Hepatocyte (in vitro differentiated cells): ENCODE results near the gene STIP1. TPM values are rescaled to one million over a fixed set of nuclear protein-coding genes. Genes with fewer than 3 reads are reported as not detected.
A peak's percentile ranks its signal among the peaks of the same experiment; 100 is the strongest.

Experiments
- DNase-seq: peaks from one replicate; pipeline ENCODE4 v3.0.0-alpha.2; 2016; ENCODE audit warnings: low spot score
- H2AFZ ChIP-seq: fragments of 200-600 bp; sonication (generic); 2 replicates; pipeline ENCODE4 v1.6.0; 2016; ENCODE audit warnings: antibody characterized with exemption, mild to moderate bottlenecking
- H3K27ac ChIP-seq: fragments of 200-600 bp; sonication (generic); 2 replicates; pipeline ENCODE4 v1.5.1; 2016; ENCODE audit warnings: mild to moderate bottlenecking
- H3K27me3 ChIP-seq: fragments of 200-600 bp; sonication (generic); 2 replicates; pipeline ENCODE4 v1.6.1; 2016
- H3K36me3 ChIP-seq: fragments of 200-600 bp; sonication (generic); replicated peaks from 2 replicates; pipeline ENCODE4 v1.5.1; 2016; ENCODE audit warnings: low read depth; ENCODE audit not compliant: insufficient read depth
- H3K4me1 ChIP-seq: fragments of 200-600 bp; sonication (generic); 2 replicates; pipeline ENCODE4 v1.5.1; 2016; ENCODE audit warnings: mild to moderate bottlenecking, moderate library complexity; ENCODE audit not compliant: insufficient read depth
- H3K4me2 ChIP-seq: fragments of 200-600 bp; sonication (generic); 2 replicates; pipeline ENCODE4 v1.6.0; 2016
- H3K4me3 ChIP-seq: fragments of 200-600 bp; sonication (generic); 2 replicates; pipeline ENCODE4 v1.5.1; 2016; ENCODE audit warnings: mild to moderate bottlenecking
- H3K79me2 ChIP-seq: fragments of 200-600 bp; sonication (generic); 2 replicates; pipeline ENCODE4 v1.6.0; 2017; ENCODE audit warnings: mild to moderate bottlenecking
- H3K9me2 ChIP-seq: fragments of 200-600 bp; sonication (generic); replicated peaks from 2 replicates; pipeline ENCODE4 v1.6.0; 2017; ENCODE audit warnings: mild to moderate bottlenecking; ENCODE audit not compliant: insufficient read depth
- H3K9me3 ChIP-seq: fragments of 200-600 bp; sonication (generic); 2 replicates; pipeline ENCODE4 v1.5.1; 2016; ENCODE audit warnings: low read depth, mild to moderate bottlenecking
- H4K20me1 ChIP-seq: fragments of 200-600 bp; sonication (generic); 2 replicates; pipeline ENCODE4 v1.6.0; 2016; ENCODE audit warnings: mild to moderate bottlenecking; ENCODE audit not compliant: insufficient read depth, poor library complexity, severe bottlenecking
- EZH2 ChIP-seq: fragments of 200-600 bp; sonication (generic); IDR thresholded peaks from 2 replicates; pipeline ENCODE4 v1.6.1; 2016; ENCODE audit warnings: antibody characterized with exemption, mild to moderate bottlenecking, borderline replicate concordance
- EZH2phosphoT487 ChIP-seq: fragments of 200-600 bp; sonication (generic); IDR thresholded peaks from one replicate; pipeline ENCODE4 v1.6.1; 2018; ENCODE audit warnings: antibody characterized with exemption, mild to moderate bottlenecking, low read depth, moderate library complexity; ENCODE audit not compliant: unreplicated experiment, severe bottlenecking
- WGBS: methylation state at CpG from one replicate; pipeline ENCODE4 v1.1.6; 2016; ENCODE audit warnings: low lambda C conversion rate; ENCODE audit errors: missing lambda C conversion rate; 5-methylcytosine and 5-hydroxymethylcytosine counted together
- polyA plus RNA-seq: library from polyadenylated mRNA; unstranded; fragments of >200 nt; fragmentation: Nextera tagmentation; extraction: Ambion mirVana; gene quantifications from 2 replicates; pipeline ENCODE4 v1.2.1, GENCODE V29; 2016
- total RNA-seq: library from RNA; depleted of rRNA; stranded (reverse); fragments of >200 nt; gene quantifications from 2 replicates; pipeline ENCODE4 v1.2.3, GENCODE V29; 2014
- TF ChIP-seq, protein P1 (sequence below): fragments of 200-600 bp; sonication (generic); IDR thresholded peaks from 2 replicates; pipeline ENCODE4 v1.5.1; 2016; ENCODE audit warnings: antibody characterized with exemption, mild to moderate bottlenecking; ENCODE audit not compliant: poor library complexity

The STIP1 gene
- total and polyA plus RNA-seq, 2 experiments from 2014 or later = 113 to 131 TPM

DNA sequence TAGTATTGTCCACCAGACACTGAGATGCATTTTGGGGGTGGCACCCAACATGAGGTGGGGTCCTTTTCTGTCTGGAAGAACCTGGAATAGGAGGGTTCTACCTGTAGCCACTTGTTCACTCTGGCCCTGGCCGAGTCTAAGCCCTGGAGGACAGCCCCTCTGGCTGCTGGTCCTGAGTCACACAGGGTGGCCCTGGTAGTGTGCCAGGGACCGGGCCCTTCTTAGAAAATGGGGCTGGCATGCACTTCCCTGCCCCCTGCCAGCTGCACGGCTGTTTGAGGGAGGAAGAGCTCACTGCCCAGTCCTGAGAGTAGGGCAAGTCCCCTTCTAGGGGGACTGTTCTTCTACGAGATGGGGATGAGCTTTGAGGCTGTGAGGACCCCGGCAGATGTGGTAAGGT, 67.5 kb downstream of the STIP1 start:
- Histone ChIP-seq H3K4me3 (no peak overlapping the region), H3K4me2 (peak overlapping the region; percentile 99), H3K27ac (no peak overlapping the region)

More for the DNA sequence above, 67.5 kb downstream of the STIP1 start:
- Histone ChIP-seq H3K36me3 (no peaks in the 10 kb centered on the region), H3K27me3 (no peaks in the 10 kb centered on the region), H3K9me3 (no peaks in the 10 kb centered on the region), H3K9me2 (no peaks in the 10 kb centered on the region), H3K4me1 (peaks cover 14% of the 10 kb centered on the region), H4K20me1 (peaks cover 5% of the 10 kb centered on the region), H3K79me2 (peaks cover 16% of the 10 kb centered on the region), H2AFZ (no peak overlapping the region)
- TF ChIP-seq, protein P1, sequence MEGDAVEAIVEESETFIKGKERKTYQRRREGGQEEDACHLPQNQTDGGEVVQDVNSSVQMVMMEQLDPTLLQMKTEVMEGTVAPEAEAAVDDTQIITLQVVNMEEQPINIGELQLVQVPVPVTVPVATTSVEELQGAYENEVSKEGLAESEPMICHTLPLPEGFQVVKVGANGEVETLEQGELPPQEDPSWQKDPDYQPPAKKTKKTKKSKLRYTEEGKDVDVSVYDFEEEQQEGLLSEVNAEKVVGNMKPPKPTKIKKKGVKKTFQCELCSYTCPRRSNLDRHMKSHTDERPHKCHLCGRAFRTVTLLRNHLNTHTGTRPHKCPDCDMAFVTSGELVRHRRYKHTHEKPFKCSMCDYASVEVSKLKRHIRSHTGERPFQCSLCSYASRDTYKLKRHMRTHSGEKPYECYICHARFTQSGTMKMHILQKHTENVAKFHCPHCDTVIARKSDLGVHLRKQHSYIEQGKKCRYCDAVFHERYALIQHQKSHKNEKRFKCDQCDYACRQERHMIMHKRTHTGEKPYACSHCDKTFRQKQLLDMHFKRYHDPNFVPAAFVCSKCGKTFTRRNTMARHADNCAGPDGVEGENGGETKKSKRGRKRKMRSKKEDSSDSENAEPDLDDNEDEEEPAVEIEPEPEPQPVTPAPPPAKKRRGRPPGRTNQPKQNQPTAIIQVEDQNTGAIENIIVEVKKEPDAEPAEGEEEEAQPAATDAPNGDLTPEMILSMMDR = no peak
- TF ChIP-seq EZH2 (no peak), EZH2phosphoT487 (no peak)
- no peak for DNase-seq
- WGBS = 85% methylated on average over 5 of the region's 5 CpGs

Other genes starting within 250 kb of the STIP1 start
- gene NAA40, start 247.2 kb upstream of the STIP1 start, total RNA-seq = 12.2 and 15.3 TPM in 2 replicates
- 16.4 and 17.9 TPM in 2 replicates for gene NAA40, start 247.2 kb upstream of the STIP1 start, polyA plus RNA-seq
- gene COX8A, start 211.6 kb upstream of the STIP1 start, total RNA-seq = 430 and 436 TPM in 2 replicates
- gene COX8A, start 211.6 kb upstream of the STIP1 start, polyA plus RNA-seq = 463 TPM in 2 replicates
- gene OTUB1, start 199.7 kb upstream of the STIP1 start, total RNA-seq = 49.9 and 55.9 TPM in 2 replicates
- 152 and 196 TPM in 2 replicates for gene OTUB1, start 199.7 kb upstream of the STIP1 start, polyA plus RNA-seq
- 0.43 and 0.84 TPM in 2 replicates for gene FLRT1, start 150.2 kb upstream of the STIP1 start, total RNA-seq
- gene FLRT1, start 150.2 kb upstream of the STIP1 start, polyA plus RNA-seq = 0.34 and 0.61 TPM in 2 replicates
- 12.3 and 21.2 TPM in 2 replicates for gene MACROD1, start 20.1 kb upstream of the STIP1 start, total RNA-seq
- 29.8 and 40.0 TPM in 2 replicates for gene MACROD1, start 20.1 kb upstream of the STIP1 start, polyA plus RNA-seq
- gene FERMT3, start 20.6 kb downstream of the STIP1 start, total RNA-seq = 0.44 and 1.6 TPM in 2 replicates
- gene FERMT3, start 20.6 kb downstream of the STIP1 start, polyA plus RNA-seq = 2.0 TPM in 1 of 2 replicates, not detected in the other
- 26.3 and 52.8 TPM in 2 replicates for gene TRPT1, start 40.0 kb downstream of the STIP1 start, total RNA-seq
- 55.5 and 56.0 TPM in 2 replicates for gene TRPT1, start 40.0 kb downstream of the STIP1 start, polyA plus RNA-seq
- 42.9 and 49.5 TPM in 2 replicates for gene NUDT22, start 40.1 kb downstream of the STIP1 start, total RNA-seq
- gene NUDT22, start 40.1 kb downstream of the STIP1 start, polyA plus RNA-seq = 66.6 and 70.4 TPM in 2 replicates
- 12.8 and 13.4 TPM in 2 replicates for gene DNAJC4, start 44.4 kb downstream of the STIP1 start, total RNA-seq
- 58.4 and 61.7 TPM in 2 replicates for gene DNAJC4, start 44.4 kb downstream of the STIP1 start, polyA plus RNA-seq
- gene VEGFB, start 48.4 kb downstream of the STIP1 start, total RNA-seq = 29.1 and 30.5 TPM in 2 replicates
- gene VEGFB, start 48.4 kb downstream of the STIP1 start, polyA plus RNA-seq = 116 and 117 TPM in 2 replicates
- 57.7 and 73.5 TPM in 2 replicates for gene FKBP2, start 54.9 kb downstream of the STIP1 start, total RNA-seq
- gene FKBP2, start 54.9 kb downstream of the STIP1 start, polyA plus RNA-seq = 349 and 421 TPM in 2 replicates
- 86.8 and 96.1 TPM in 2 replicates for gene PPP1R14B, start 60.8 kb downstream of the STIP1 start, total RNA-seq
- gene PPP1R14B, start 60.8 kb downstream of the STIP1 start, polyA plus RNA-seq = 222 and 229 TPM in 2 replicates
- gene PLCB3, start 65.4 kb downstream of the STIP1 start, total RNA-seq = 21.1 and 23.5 TPM in 2 replicates
- gene PLCB3, start 65.4 kb downstream of the STIP1 start, polyA plus RNA-seq = 19.0 and 19.5 TPM in 2 replicates
- 52.0 and 74.3 TPM in 2 replicates for gene BAD, start 98.5 kb downstream of the STIP1 start, total RNA-seq
- 122 and 125 TPM in 2 replicates for gene BAD, start 98.5 kb downstream of the STIP1 start, polyA plus RNA-seq
- gene GPR137, start 99.7 kb downstream of the STIP1 start, total RNA-seq = 17.0 and 25.2 TPM in 2 replicates
- 62.4 and 63.9 TPM in 2 replicates for gene GPR137, start 99.7 kb downstream of the STIP1 start, polyA plus RNA-seq
- not detected in 2 replicates for gene KCNK4, start 105.1 kb downstream of the STIP1 start, total RNA-seq
- not detected in 2 replicates for gene KCNK4, start 105.1 kb downstream of the STIP1 start, polyA plus RNA-seq
- gene CATSPERZ, start 114.2 kb downstream of the STIP1 start, total RNA-seq = not detected in 2 replicates
- gene CATSPERZ, start 114.2 kb downstream of the STIP1 start, polyA plus RNA-seq = 0.46 and 0.96 TPM in 2 replicates
- gene ESRRA, start 119.4 kb downstream of the STIP1 start, total RNA-seq = 52.1 and 62.0 TPM in 2 replicates
- gene ESRRA, start 119.4 kb downstream of the STIP1 start, polyA plus RNA-seq = 51.3 and 57.4 TPM in 2 replicates
- gene TRMT112, start 131.4 kb downstream of the STIP1 start, total RNA-seq = 210 and 244 TPM in 2 replicates
- gene TRMT112, start 131.4 kb downstream of the STIP1 start, polyA plus RNA-seq = 292 and 311 TPM in 2 replicates
- 261 and 267 TPM in 2 replicates for gene PRDX5, start 131.9 kb downstream of the STIP1 start, total RNA-seq
- 517 and 542 TPM in 2 replicates for gene PRDX5, start 131.9 kb downstream of the STIP1 start, polyA plus RNA-seq
- 4.9 TPM in 2 replicates for gene CCDC88B, start 154.0 kb downstream of the STIP1 start, total RNA-seq
- 9.1 and 10.0 TPM in 2 replicates for gene CCDC88B, start 154.0 kb downstream of the STIP1 start, polyA plus RNA-seq
- 31.3 and 35.9 TPM in 2 replicates for gene RPS6KA4, start 173.0 kb downstream of the STIP1 start, total RNA-seq
- 44.0 and 44.8 TPM in 2 replicates for gene RPS6KA4, start 173.0 kb downstream of the STIP1 start, polyA plus RNA-seq